ENCODE results near the gene OR10K1. TPM values are rescaled to one million over a fixed set of nuclear protein-coding genes. Genes with fewer than 3 reads are reported as not detected.

The OR10K1 gene
- polyA plus RNA-seq, 1 donor from 2014 or later: not detected

DNA sequence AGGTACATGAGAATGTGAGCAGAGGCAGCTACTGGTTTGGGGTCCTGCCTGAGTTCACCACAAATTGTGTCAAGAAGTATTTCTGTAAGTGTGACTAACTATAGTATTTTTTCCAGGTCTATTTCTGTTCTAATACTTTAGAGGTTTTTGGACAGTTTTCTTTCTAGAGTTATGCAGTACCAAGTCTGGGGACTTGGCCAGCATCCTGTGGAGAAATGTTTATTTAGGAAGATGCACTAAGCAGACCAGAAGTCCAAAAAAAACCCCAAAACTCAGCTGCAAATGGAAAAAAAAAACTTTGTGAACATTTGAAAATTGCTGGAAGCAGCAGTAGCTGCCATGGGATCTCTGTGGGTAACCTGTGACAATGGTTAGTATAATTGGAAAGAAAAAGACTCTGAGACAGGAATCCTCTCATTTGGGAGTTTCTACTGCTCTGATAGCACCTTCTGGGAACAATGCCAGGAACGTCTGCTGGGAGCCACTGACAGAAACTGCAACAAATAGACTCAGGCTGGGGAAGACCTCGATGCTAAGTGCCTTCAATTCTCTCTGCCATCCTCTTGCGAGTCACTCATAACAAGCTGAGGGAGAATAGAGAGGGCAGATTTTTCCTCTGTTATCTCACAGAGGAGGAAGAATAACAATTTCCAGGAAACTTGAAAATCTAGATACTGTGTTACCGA is 48.0 kb downstream of the OR10K1 start:
- Histone ChIP-seq H3K27me3 (ENCODE audit: insufficient read depth, low read depth, low read length) (no peaks in the 10 kb centered on the region), H2AFZ (ENCODE audit: low read depth, low read length) (no peak overlapping the region), H3K9me2 (ENCODE audit: insufficient read depth, low read length) (no peaks in the 10 kb centered on the region), H4K20me1 (ENCODE audit: insufficient read depth) (no peaks in the 10 kb centered on the region), H3K79me2 (replicated peaks; ENCODE audit: insufficient read depth, low read length) (no peaks in the 10 kb centered on the region), H3K9me3 (ENCODE audit: low read length) (no peaks in the 10 kb centered on the region), H3K36me3 (ENCODE audit: insufficient read depth, low read length) (no peaks in the 10 kb centered on the region), H3K4me3 (ENCODE audit: low read length) (no peak overlapping the region), H3F3A (ENCODE audit: insufficient read depth, low read length, poor library complexity, severe bottlenecking) (no peaks in the 10 kb centered on the region), H3K27ac (ENCODE audit: low read length) (no peak overlapping the region), H3K9ac (ENCODE audit: low read length) (no peak overlapping the region), H3K4me2 (ENCODE audit: low read length) (no peak overlapping the region)
- TF ChIP-seq, protein P1, sequence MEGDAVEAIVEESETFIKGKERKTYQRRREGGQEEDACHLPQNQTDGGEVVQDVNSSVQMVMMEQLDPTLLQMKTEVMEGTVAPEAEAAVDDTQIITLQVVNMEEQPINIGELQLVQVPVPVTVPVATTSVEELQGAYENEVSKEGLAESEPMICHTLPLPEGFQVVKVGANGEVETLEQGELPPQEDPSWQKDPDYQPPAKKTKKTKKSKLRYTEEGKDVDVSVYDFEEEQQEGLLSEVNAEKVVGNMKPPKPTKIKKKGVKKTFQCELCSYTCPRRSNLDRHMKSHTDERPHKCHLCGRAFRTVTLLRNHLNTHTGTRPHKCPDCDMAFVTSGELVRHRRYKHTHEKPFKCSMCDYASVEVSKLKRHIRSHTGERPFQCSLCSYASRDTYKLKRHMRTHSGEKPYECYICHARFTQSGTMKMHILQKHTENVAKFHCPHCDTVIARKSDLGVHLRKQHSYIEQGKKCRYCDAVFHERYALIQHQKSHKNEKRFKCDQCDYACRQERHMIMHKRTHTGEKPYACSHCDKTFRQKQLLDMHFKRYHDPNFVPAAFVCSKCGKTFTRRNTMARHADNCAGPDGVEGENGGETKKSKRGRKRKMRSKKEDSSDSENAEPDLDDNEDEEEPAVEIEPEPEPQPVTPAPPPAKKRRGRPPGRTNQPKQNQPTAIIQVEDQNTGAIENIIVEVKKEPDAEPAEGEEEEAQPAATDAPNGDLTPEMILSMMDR (IDR thresholded peaks at IDR 0.05; ENCODE audit: poor library complexity, severe bottlenecking): no peak

DNA sequence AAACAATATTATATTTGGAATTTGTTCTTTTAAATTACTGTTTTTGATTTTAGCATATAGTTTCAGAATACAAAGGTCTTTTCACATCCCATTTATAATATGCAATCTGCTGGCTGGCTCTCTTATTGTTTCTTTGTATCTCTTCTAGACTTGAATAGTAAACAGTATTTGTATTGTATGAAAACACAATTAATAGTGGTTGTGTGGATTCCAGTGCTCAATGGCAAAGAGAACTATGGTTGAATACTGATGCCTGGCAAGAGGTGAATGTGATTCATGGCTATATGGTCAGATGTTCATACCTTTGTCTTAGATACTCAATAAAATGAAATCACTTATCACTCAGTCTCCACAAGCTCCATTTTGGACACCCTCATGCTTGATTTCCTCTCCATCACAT is 55.3 kb downstream of the OR10K1 start:
- Histone ChIP-seq H3K9me2 (ENCODE audit: insufficient read depth, low read length) (no peaks in the 10 kb centered on the region), H3K9me3 (ENCODE audit: low read length) (no peaks in the 10 kb centered on the region), H3K4me3 (ENCODE audit: low read length) (no peak overlapping the region), H3K27me3 (ENCODE audit: insufficient read depth, low read depth, low read length) (no peaks in the 10 kb centered on the region), H3K36me3 (ENCODE audit: insufficient read depth, low read length) (no peaks in the 10 kb centered on the region), H3K9ac (ENCODE audit: low read length) (no peak overlapping the region), H3K4me2 (ENCODE audit: low read length) (no peak overlapping the region), H3K79me2 (replicated peaks; ENCODE audit: insufficient read depth, low read length) (no peaks in the 10 kb centered on the region), H2AFZ (ENCODE audit: low read depth, low read length) (no peak overlapping the region), H3F3A (ENCODE audit: insufficient read depth, low read length, poor library complexity, severe bottlenecking) (no peaks in the 10 kb centered on the region), H4K20me1 (ENCODE audit: insufficient read depth) (no peaks in the 10 kb centered on the region), H3K27ac (ENCODE audit: low read length) (no peak overlapping the region)
- TF ChIP-seq EP300 (conservative IDR thresholded peaks at IDR 0.05; ENCODE audit: poor library complexity, severe bottlenecking): no peak
- TF ChIP-seq, protein P1 (IDR thresholded peaks at IDR 0.05; ENCODE audit: poor library complexity, severe bottlenecking): no peak
- TF ChIP-seq MXI1 (conservative IDR thresholded peaks at IDR 0.05; ENCODE audit: poor library complexity, severe bottlenecking): no peak
- TF ChIP-seq REST (IDR thresholded peaks at IDR 0.05; ENCODE audit: borderline replicate concordance): no peak
- TF ChIP-seq SMC3 (conservative IDR thresholded peaks at IDR 0.05; ENCODE audit: poor library complexity): no peak
- no peak for TF ChIP-seq EZH2 (IDR thresholded peaks at IDR 0.05; ENCODE audit: borderline replicate concordance, insufficient read depth, low read length, poor library complexity, severe bottlenecking)
- TF ChIP-seq TAF1 (IDR thresholded peaks at IDR 0.05; ENCODE audit: low read depth): no peak
- TF ChIP-seq RAD21 (conservative IDR thresholded peaks at IDR 0.05): no peak

Other genes starting within 250 kb of the OR10K1 start
- not detected in 2 replicates for gene CD1A, start 207.4 kb upstream of the OR10K1 start, polyA plus RNA-seq
- gene CD1C, start 171.9 kb upstream of the OR10K1 start, polyA plus RNA-seq: not detected in 2 replicates
- not detected in 2 replicates for gene CD1B, start 130.3 kb upstream of the OR10K1 start, polyA plus RNA-seq
- gene CD1E, start 107.9 kb upstream of the OR10K1 start, polyA plus RNA-seq: not detected in 2 replicates
- gene OR10T2, start 62.4 kb upstream of the OR10K1 start, polyA plus RNA-seq: not detected in 2 replicates
- not detected in 2 replicates for gene OR10K2, start 35.6 kb upstream of the OR10K1 start, polyA plus RNA-seq
- gene OR10R2, start 10.4 kb downstream of the OR10K1 start, polyA plus RNA-seq: not detected in 2 replicates
- gene OR6Y1, start 92.6 kb downstream of the OR10K1 start, polyA plus RNA-seq: not detected in 2 replicates
- gene OR6P1, start 108.7 kb downstream of the OR10K1 start, polyA plus RNA-seq: not detected in 2 replicates
- not detected in 2 replicates for gene OR10X1, start 118.1 kb downstream of the OR10K1 start, polyA plus RNA-seq
- gene OR10Z1, start 143.4 kb downstream of the OR10K1 start, polyA plus RNA-seq: not detected in 2 replicates
- gene SPTA1, start 224.9 kb downstream of the OR10K1 start, polyA plus RNA-seq: not detected in 2 replicates
- gene OR6K2, start 238.8 kb downstream of the OR10K1 start, polyA plus RNA-seq: not detected in 2 replicates

All from neural cell (in vitro differentiated cells).